ENCODE measurements around the gene DOK5. TPM values are rescaled to one million over a fixed set of nuclear protein-coding genes. Genes with fewer than 3 reads are reported as not detected.

Gene DOK5
- total and polyA plus RNA-seq, 10 of the 15 experiments (the other 5 are each of a cell fraction or from before 2014, with no cell fraction given), result 0.03 TPM; not detected in 9

DNA sequence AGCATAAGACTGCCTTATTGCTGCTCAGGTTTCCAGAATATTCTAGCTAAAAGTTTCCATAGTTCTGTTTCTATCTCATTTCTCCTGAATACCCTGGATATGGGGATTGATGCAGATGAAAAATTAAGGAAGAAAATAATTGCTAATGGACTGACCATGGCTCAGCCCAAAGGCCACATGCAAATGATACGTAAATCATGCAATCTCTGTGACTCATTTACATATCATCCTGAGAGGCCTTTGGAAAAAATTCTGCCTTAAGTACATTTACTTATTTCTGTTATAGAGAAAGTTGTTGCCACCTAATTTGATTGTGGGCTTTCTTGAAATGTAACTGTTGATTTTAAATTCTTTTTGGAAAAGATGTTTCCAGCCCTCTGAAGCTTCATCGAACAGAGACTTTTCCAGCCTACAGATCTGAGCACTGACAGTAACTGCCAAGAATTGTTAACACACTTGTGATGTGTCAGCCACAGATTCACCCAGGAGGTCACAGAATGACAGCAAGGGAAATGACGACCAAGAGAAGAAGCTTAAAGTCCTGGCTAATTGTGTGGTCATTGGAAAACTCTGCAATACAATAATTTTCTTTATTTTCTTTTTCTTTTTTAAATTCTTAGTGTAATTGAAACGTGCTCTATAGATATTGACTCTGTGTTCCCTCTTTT, 174.8 kb downstream of the DOK5 start:
- in situ Hi-C loops (cut with MboI), result no loop called here

More for the DNA sequence above, 174.8 kb downstream of the DOK5 start:
- Histone ChIP-seq H3K27me3 (replicated peaks in 1 of 2; ENCODE audit: control insufficient read depth in 2 of 2, insufficient read depth in 2 of 2, low read length in 1 of 2) (no peaks in the 10 kb centered on the region), H3K4me3 (no peak overlapping the region), H4K20me1 (ENCODE audit: control insufficient read depth, insufficient read depth) (no peaks in the 10 kb centered on the region), H2AFZ (ENCODE audit: control insufficient read depth, low read depth, low read length) (no peak overlapping the region), H3K9me3 (replicated peaks; ENCODE audit: control insufficient read depth, insufficient read depth, low read length) (no peaks in the 10 kb centered on the region), H3K4me2 (ENCODE audit: control insufficient read depth, insufficient read depth) (no peak overlapping the region), H3K27ac (ENCODE audit: control insufficient read depth, insufficient read depth) (no peak overlapping the region), H3K79me2 (ENCODE audit: control insufficient read depth, insufficient read depth, low read length) (no peaks in the 10 kb centered on the region), H3K36me3 (ENCODE audit: control insufficient read depth in 2 of 2, insufficient read depth in 2 of 2, low read length in 1 of 2) (no peaks in the 10 kb centered on the region), H3K4me1 (ENCODE audit: control insufficient read depth, insufficient read depth, low read length) (no peaks in the 10 kb centered on the region), H3K9ac (ENCODE audit: control insufficient read depth, insufficient read depth, low read length) (no peak overlapping the region)
- FAIRE-seq (no peak), DNase-seq (ENCODE audit: low read depth, low spot score) (no peak), ATAC-seq (no peak)
- no peak for TF ChIP-seq SREBF1 (IDR thresholded peaks at IDR 0.05; ENCODE audit: low read length)
- TF ChIP-seq KAT2A (conservative IDR thresholded peaks at IDR 0.05; ENCODE audit: control insufficient read depth, low read depth, low read length), result no peak
- no peak for TF ChIP-seq ZNF622 (IDR thresholded peaks at IDR 0.05)
- no peak for TF ChIP-seq GABPA (IDR thresholded peaks at IDR 0.05; ENCODE audit: low read depth)
- TF ChIP-seq, protein P1, sequence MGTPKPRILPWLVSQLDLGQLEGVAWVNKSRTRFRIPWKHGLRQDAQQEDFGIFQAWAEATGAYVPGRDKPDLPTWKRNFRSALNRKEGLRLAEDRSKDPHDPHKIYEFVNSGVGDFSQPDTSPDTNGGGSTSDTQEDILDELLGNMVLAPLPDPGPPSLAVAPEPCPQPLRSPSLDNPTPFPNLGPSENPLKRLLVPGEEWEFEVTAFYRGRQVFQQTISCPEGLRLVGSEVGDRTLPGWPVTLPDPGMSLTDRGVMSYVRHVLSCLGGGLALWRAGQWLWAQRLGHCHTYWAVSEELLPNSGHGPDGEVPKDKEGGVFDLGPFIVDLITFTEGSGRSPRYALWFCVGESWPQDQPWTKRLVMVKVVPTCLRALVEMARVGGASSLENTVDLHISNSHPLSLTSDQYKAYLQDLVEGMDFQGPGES (IDR thresholded peaks at IDR 0.05), result no peak
- TF ChIP-seq POLR2A (IDR thresholded peaks at IDR 0.05; ENCODE audit: low read depth, low read length), result no peak
- TF ChIP-seq, protein P2, sequence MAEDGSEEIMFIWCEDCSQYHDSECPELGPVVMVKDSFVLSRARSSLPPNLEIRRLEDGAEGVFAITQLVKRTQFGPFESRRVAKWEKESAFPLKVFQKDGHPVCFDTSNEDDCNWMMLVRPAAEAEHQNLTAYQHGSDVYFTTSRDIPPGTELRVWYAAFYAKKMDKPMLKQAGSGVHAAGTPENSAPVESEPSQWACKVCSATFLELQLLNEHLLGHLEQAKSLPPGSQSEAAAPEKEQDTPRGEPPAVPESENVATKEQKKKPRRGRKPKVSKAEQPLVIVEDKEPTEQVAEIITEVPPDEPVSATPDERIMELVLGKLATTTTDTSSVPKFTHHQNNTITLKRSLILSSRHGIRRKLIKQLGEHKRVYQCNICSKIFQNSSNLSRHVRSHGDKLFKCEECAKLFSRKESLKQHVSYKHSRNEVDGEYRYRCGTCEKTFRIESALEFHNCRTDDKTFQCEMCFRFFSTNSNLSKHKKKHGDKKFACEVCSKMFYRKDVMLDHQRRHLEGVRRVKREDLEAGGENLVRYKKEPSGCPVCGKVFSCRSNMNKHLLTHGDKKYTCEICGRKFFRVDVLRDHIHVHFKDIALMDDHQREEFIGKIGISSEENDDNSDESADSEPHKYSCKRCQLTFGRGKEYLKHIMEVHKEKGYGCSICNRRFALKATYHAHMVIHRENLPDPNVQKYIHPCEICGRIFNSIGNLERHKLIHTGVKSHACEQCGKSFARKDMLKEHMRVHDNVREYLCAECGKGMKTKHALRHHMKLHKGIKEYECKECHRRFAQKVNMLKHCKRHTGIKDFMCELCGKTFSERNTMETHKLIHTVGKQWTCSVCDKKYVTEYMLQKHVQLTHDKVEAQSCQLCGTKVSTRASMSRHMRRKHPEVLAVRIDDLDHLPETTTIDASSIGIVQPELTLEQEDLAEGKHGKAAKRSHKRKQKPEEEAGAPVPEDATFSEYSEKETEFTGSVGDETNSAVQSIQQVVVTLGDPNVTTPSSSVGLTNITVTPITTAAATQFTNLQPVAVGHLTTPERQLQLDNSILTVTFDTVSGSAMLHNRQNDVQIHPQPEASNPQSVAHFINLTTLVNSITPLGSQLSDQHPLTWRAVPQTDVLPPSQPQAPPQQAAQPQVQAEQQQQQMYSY (CRISPR knock-in tag; IDR thresholded peaks at IDR 0.05), result no peak
- no peak for TF ChIP-seq NFYA (IDR thresholded peaks at IDR 0.05; ENCODE audit: borderline replicate concordance, low read depth, low read length)
- TF ChIP-seq RFX5 (IDR thresholded peaks at IDR 0.05; ENCODE audit: low read depth, low read length), result no peak
- no peak for TF ChIP-seq NR2C1 (IDR thresholded peaks at IDR 0.05)
- TF ChIP-seq, protein P3, sequence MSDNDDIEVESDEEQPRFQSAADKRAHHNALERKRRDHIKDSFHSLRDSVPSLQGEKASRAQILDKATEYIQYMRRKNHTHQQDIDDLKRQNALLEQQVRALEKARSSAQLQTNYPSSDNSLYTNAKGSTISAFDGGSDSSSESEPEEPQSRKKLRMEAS (IDR thresholded peaks at IDR 0.05; ENCODE audit: low read depth, low read length), result no peak
- no peak for TF ChIP-seq PAX8 (IDR thresholded peaks at IDR 0.05)
- no peak for TF ChIP-seq HDAC6 (IDR thresholded peaks at IDR 0.05; ENCODE audit: unreplicated experiment)
- TF ChIP-seq MEF2B (IDR thresholded peaks at IDR 0.05; ENCODE audit: partially characterized antibody, poor library complexity, severe bottlenecking), result no peak
- BruUV-seq (replicated peaks), result no TSS peak
- CTCF ChIA-PET, result interaction anchor here (0.6 to 1.3 kb wide), 8 partner anchors 9 to 1571 kb away, joined by 3 to 4 read pairs (median 3); no protein-coding TSS in a partner anchor
- intact Hi-C loops (cut with micrococcal nuclease; ENCODE audit: unreplicated experiment), result no loop called here
- POLR2A ChIA-PET, result no interaction called here
- RAD21 ChIA-PET (ENCODE audit: unreplicated experiment), result no interaction called here
- 10% methylated on average over 4 of the region's 4 CpGs for WGBS (ENCODE audit: insufficient coverage, insufficient replicate concordance, low lambda C conversion rate, missing lambda C conversion rate)
- SMC1A ChIA-PET (ENCODE audit: uncharacterized antibody, unreplicated experiment), result interaction anchor here (0.7 kb wide), 1 partner anchor 30 kb away, joined by 3 read pairs; no protein-coding TSS in a partner anchor
